NCI-H2196 treated with DMSO at 0.1 percent for 48 hours (cell line): ENCODE measurements around the gene OR56A1.

Source experiments
- DNase-seq: peaks from one replicate; lab custom pipeline; 2025; ENCODE audit not compliant: unreplicated experiment; lab: John Stamatoyannopoulos, UW

The OR56A1 gene

DNA sequence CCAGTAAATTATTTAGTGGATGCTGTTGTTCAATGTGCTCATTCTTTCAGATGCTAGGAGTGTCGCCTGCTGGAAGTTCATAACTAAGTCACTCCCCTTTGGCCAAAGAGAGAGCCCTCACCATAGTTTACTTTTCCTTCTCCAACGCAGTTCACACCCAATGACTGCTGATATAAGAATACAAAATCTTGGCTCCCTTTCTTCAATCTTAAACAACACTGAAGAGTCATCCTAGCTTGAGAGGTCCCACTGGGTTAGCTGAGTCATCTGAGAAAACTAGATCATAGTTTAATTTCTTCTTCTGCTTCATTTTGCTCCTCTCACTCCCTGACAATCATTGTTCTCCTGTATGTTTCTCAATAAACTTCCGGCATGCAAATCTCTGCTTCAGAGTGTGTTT, 38.4 kb downstream of the OR56A1 start:
- DNase-seq: no peak

DNA sequence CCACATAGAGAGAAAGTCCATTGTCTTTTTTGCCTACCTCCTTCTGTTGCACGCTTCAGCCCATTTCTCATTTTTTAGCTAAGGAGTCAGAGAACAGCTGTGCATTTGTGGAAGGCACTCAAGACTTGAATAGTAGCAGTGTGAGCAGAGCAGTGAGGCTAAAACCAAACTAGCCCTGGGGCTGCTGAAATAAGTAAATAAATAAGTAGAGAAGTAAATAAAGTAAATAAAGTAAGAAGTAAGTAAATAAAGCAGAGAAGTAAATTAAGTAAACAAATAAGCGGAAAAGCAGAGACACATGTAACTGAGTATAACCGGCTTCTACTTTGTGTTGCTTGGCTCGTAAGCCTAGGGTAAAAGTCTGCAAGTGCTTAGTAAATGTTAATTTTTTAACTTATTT, 41.4 kb downstream of the OR56A1 start:
- no peak for DNase-seq

DNA sequence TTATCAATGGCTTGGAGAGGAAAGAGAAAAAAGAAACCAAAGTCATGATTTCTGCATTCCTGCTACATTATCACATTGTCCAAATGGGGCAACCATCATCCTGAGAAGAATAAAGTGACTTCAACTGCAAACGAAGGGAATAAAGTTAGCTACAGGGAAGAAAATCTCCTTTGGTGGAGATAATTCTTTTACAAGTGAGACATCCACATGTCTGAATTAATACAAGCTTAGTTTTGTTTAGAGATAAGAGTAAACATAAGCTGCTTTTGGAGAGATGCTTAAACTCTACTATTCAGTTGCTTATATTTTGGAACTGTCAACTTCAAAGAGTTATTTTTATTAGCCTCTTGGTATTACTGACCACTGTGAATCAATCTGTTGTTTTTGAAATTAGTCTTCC, 43.7 kb downstream of the OR56A1 start, which contains the start of gene OR52L1:
TSS of gene OR52L1 (minus strand) at position 101 of the 400 bp plus-strand sequence. CDS start at position 46, 55 bp downstream.
- no peak for DNase-seq

DNA sequence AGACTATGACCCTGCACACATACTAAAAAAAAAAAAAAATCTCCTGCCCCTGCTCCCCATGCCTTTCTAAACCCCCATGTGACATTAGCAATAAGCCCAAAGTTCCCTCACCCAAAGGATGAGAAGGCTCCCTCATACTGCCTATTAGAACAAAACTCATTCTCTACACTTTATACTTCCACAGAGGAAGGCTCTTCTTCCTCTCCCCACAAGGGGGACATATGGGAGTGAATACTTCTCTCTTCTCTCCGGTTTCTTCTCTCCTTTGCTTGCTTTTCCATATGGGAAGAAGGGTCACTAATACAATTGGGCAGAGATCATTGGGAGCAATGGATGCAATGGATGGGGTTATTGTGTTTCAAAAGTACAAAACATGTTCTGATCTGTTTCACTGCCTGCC, 47.1 kb downstream of the OR56A1 start:
- no peak for DNase-seq

DNA sequence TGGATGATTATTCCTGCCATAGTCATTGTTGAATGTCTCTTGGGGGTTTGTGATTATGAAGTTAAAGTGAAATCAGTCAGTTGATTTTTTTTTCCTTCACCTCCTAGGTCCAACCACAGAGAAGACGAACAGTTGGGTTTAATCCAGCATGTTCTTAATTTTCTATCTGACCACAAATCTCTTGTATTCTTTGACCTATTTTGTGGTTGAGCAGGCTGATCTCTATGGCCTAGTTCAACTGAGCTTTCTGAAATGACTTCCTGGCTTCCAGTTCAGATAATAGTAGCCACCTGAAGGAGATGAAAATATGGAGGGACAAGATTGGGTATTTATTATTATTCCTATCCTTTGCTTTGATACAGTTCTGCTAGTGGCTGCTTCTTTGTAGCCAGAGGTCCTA, 57.0 kb downstream of the OR56A1 start:
- no peak for DNase-seq
